Measurements from ENCODE around the gene ADK. TPM values are rescaled to one million over a fixed set of nuclear protein-coding genes. Genes with fewer than 3 reads are reported as not detected.

Gene ADK
- total and polyA plus RNA-seq, 2 of the 4 experiments (the other 2 are of a cell fraction), result 30.6 to 40.9 TPM

DNA sequence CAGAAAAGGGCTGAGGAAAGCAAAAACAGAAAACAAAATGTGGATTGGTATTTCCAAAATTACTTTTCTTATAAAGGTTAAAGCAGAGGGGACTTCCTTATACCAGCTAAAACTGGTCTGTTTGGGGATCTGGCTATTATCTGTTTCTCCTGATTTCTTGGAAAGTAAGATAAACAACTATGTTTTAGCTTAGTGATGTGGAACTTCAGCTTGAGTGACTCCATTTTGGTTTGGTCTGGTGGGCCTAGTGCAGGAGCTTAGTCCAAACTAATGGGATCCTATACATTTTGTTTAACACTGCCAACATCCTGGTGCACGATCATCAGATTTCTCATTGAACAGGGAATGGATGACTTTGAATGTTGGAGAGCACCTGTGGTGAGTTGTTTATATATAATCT lies 283.5 kb downstream of the ADK start:
- no peak overlapping the region for H2BK5ac ChIP-seq (ENCODE audit: low read depth, low read length, poor library complexity, severe bottlenecking)
- ChIA-PET POLR2A (ENCODE audit: unreplicated experiment) (no interaction called here), CTCF (no interaction called here)
- DNase-seq (no peak), ATAC-seq (ENCODE audit: low read depth) (no peak)
- in situ Hi-C loops (cut with MboI; ENCODE audit: low sequenced_read_pairs) (no loop called here), intact Hi-C loops (cut with micrococcal nuclease) (loop anchor here (5.0 kb wide), 2 partner anchors 108 to 142 kb away; no protein-coding TSS in a partner anchor), dilution Hi-C loops (cut with HindIII; ENCODE audit: low sequenced_read_pairs, unreplicated experiment) (no loop called here)
- H3K14ac ChIP-seq (replicated peaks; ENCODE audit: low read depth, low read length), result no peak overlapping the region
- H2AK9ac ChIP-seq (replicated peaks; ENCODE audit: low read depth, low read length, poor library complexity), result no peak overlapping the region
- no peaks in the 10 kb centered on the region for H3K9me3 ChIP-seq (ENCODE audit: control insufficient read depth, insufficient read depth, low read length)
- BruUV-seq (replicated peaks), result no TSS peak
- no peak overlapping the region for H2AFZ ChIP-seq (replicated peaks; ENCODE audit: low read length, poor library complexity)
- peaks cover 0 to 8% of the 10 kb centered on the region in 2 experiments; a peak in 2 of 4 replicates for H3K79me1 ChIP-seq (ENCODE audit: low read depth in 1 of 2, low read length in 2 of 2)
- H3K18ac ChIP-seq (ENCODE audit: low read depth, low read length), result peak overlapping the region; percentile 12; the same call in 1 of the 2 replicates
- no peaks in the 10 kb centered on the region for H3K27me3 ChIP-seq (ENCODE audit: control insufficient read depth, insufficient read depth, low read length)
- H3K4me2 ChIP-seq (ENCODE audit: low read depth, low read length), result no peak overlapping the region
- no peak overlapping the region for H4K5ac ChIP-seq (ENCODE audit: low read depth, low read length)
- H4K91ac ChIP-seq (ENCODE audit: insufficient read depth, low read depth, low read length), result no peak overlapping the region
- no peaks in the 10 kb centered on the region for H3K36me3 ChIP-seq (ENCODE audit: control insufficient read depth, insufficient read depth, low read length)
- H2AK5ac ChIP-seq (ENCODE audit: low read depth, low read length), result no peak overlapping the region
- H2BK120ac ChIP-seq (ENCODE audit: low read depth, low read length), result 0 out of 2 replicates have a peak overlapping the region, but pooled peaks have one; percentile 5
- H3K4me3 ChIP-seq (ENCODE audit: insufficient read depth, low read depth, low read length), result no peak overlapping the region
- H3K27ac ChIP-seq (ENCODE audit: insufficient read depth, low read length), result no peak overlapping the region
- no peak overlapping the region for H3K56ac ChIP-seq (ENCODE audit: extremely low read depth, insufficient read depth, low read length)
- peaks cover 4% of the 10 kb centered on the region; the same call in 1 of the 2 replicates for H3K9me1 ChIP-seq (ENCODE audit: insufficient read depth, low read length)
- no peak overlapping the region for H2BK20ac ChIP-seq (ENCODE audit: low read depth, low read length)
- no peak overlapping the region for H3K9ac ChIP-seq (ENCODE audit: low read depth, low read length)
- no CpG with 5 or more reads among the region's 1 CpG for WGBS, 2 experiments (ENCODE audit: extremely low coverage in 2 of 2, insufficient read length in 1 of 2)
- peaks cover 3% of the 10 kb centered on the region; the same call in 1 of the 2 replicates for H3K4me1 ChIP-seq (ENCODE audit: control insufficient read depth, insufficient read depth, low read length)
- H3K23ac ChIP-seq (ENCODE audit: low read depth, low read length), result no peak overlapping the region
- H3K4ac ChIP-seq (ENCODE audit: low read depth, low read length), result peak overlapping the region; percentile 25; the same call in 1 of the 2 replicates
- no peak overlapping the region for H4K8ac ChIP-seq (ENCODE audit: low read depth in 2 of 2, low read length in 2 of 2)
- H4K20me1 ChIP-seq (ENCODE audit: insufficient read depth, low read length), result peaks cover 4% of the 10 kb centered on the region; the same call in 1 of the 2 replicates
- TF ChIP-seq MAZ (IDR thresholded peaks at IDR 0.05; ENCODE audit: borderline replicate concordance, low read depth, low read length) (no peak), RAD21 (IDR thresholded peaks at IDR 0.05; ENCODE audit: low read length) (no peak), NFE2L2 (IDR thresholded peaks at IDR 0.05; ENCODE audit: low read depth, low read length) (no peak), FOS (IDR thresholded peaks at IDR 0.05; ENCODE audit: low read depth, low read length) (no peak), SMC3 (IDR thresholded peaks at IDR 0.05; ENCODE audit: low read depth, low read length) (no peak), RFX5 (IDR thresholded peaks at IDR 0.05; ENCODE audit: low read depth, low read length) (no peak), CHD1 (IDR thresholded peaks at IDR 0.05; ENCODE audit: low read depth, low read length) (no peak), POLR2A (IDR thresholded peaks at IDR 0.05; ENCODE audit: low read depth, low read length) (no peak), CEBPB (IDR thresholded peaks at IDR 0.05; ENCODE audit: low read depth, low read length) (no peak), MAFK (IDR thresholded peaks at IDR 0.05; ENCODE audit: low read depth, low read length) (no peak), RCOR1 (IDR thresholded peaks at IDR 0.05; ENCODE audit: insufficient replicate concordance, low read length) (no peak), BHLHE40 (IDR thresholded peaks at IDR 0.05; ENCODE audit: low read depth, low read length) (no peak)
- TF ChIP-seq, protein P1, sequence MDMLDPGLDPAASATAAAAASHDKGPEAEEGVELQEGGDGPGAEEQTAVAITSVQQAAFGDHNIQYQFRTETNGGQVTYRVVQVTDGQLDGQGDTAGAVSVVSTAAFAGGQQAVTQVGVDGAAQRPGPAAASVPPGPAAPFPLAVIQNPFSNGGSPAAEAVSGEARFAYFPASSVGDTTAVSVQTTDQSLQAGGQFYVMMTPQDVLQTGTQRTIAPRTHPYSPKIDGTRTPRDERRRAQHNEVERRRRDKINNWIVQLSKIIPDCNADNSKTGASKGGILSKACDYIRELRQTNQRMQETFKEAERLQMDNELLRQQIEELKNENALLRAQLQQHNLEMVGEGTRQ (IDR thresholded peaks at IDR 0.05; ENCODE audit: low read depth, low read length), result no peak
- TF ChIP-seq, protein P2, sequence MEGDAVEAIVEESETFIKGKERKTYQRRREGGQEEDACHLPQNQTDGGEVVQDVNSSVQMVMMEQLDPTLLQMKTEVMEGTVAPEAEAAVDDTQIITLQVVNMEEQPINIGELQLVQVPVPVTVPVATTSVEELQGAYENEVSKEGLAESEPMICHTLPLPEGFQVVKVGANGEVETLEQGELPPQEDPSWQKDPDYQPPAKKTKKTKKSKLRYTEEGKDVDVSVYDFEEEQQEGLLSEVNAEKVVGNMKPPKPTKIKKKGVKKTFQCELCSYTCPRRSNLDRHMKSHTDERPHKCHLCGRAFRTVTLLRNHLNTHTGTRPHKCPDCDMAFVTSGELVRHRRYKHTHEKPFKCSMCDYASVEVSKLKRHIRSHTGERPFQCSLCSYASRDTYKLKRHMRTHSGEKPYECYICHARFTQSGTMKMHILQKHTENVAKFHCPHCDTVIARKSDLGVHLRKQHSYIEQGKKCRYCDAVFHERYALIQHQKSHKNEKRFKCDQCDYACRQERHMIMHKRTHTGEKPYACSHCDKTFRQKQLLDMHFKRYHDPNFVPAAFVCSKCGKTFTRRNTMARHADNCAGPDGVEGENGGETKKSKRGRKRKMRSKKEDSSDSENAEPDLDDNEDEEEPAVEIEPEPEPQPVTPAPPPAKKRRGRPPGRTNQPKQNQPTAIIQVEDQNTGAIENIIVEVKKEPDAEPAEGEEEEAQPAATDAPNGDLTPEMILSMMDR (conservative IDR thresholded peaks at IDR 0.05; ENCODE audit: low read depth, low read length), result no peak
- no peak overlapping the region for H2BK15ac ChIP-seq (ENCODE audit: low read depth, low read length)

Measured in IMR-90 (cell line).